Peyer's patch (tissue), 4 donors: ENCODE measurements around the gene ALKBH2.
A peak's percentile ranks its signal among the peaks of the same experiment; 100 is the strongest.

ENCODE experiments used
- POLR2A ChIP-seq, 2 donors: fragments of 450-650 bp; IDR thresholded peaks; one replicate each; pipeline ENCODE4 v1.5.1; 2017; ENCODE audit warnings: antibody characterized with exemption in 2 of 2, mild to moderate bottlenecking in 2 of 2, moderate library complexity in 2 of 2
- TF ChIP-seq, protein P1 (sequence below), 6 experiments: fragments of 450-650 bp in 4 of 6; fragments of 200-600 bp in 2 of 6; sonication (generic) in 1 of 6; IDR thresholded peaks; one replicate each; pipeline ENCODE4 v1.5.1; 2017 to 2019; ENCODE audit warnings: antibody characterized with exemption in 6 of 6, mild to moderate bottlenecking in 3 of 6, moderate library complexity in 1 of 6

DNA sequence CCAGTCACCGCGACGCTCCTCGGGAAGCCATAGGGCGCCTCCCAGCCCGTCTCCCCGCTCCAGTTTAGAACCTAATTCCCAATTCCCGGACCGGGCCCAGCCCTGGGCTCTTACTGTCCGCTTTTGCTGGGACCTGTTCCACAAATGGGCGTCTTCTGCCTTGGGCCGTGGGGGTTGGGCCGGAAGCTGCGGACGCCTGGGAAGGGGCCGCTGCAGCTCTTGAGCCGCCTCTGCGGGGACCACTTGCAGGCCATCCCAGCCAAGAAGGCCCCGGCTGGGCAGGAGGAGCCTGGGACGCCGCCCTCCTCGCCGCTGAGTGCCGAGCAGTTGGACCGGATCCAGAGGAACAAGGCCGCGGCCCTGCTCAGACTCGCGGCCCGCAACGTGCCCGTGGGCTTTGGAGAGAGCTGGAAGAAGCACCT is 4.9 kb upstream of the ALKBH2 start:
- TF ChIP-seq, protein P1, sequence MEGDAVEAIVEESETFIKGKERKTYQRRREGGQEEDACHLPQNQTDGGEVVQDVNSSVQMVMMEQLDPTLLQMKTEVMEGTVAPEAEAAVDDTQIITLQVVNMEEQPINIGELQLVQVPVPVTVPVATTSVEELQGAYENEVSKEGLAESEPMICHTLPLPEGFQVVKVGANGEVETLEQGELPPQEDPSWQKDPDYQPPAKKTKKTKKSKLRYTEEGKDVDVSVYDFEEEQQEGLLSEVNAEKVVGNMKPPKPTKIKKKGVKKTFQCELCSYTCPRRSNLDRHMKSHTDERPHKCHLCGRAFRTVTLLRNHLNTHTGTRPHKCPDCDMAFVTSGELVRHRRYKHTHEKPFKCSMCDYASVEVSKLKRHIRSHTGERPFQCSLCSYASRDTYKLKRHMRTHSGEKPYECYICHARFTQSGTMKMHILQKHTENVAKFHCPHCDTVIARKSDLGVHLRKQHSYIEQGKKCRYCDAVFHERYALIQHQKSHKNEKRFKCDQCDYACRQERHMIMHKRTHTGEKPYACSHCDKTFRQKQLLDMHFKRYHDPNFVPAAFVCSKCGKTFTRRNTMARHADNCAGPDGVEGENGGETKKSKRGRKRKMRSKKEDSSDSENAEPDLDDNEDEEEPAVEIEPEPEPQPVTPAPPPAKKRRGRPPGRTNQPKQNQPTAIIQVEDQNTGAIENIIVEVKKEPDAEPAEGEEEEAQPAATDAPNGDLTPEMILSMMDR (IDR thresholded peaks at IDR 0.05) = no peak
- TF ChIP-seq POLR2A (IDR thresholded peaks at IDR 0.05) = peak in 1 of 2 donors; percentile 57
